Transverse colon (tissue), 4 donors: ENCODE measurements around the gene SLC43A3.

ENCODE experiments used
- CTCF ChIP-seq, 5 experiments: fragments of 200-600 bp in 3 of 5; fragments of 450-650 bp in 2 of 5; sonication (generic) in 3 of 5; IDR thresholded peaks; 1 replicate in 2 of 5; 2 replicates in 3 of 5; pipeline ENCODE4 v1.5.1; 2016 to 2017; ENCODE audit warnings: antibody characterized with exemption in 5 of 5, inconsistent platforms in 3 of 5, mild to moderate bottlenecking in 2 of 5, moderate library complexity in 1 of 5
- EP300 ChIP-seq: sonication (generic); formaldehyde crosslinking; IDR thresholded peaks from one replicate; pipeline ENCODE4 v1.6.1; 2017; ENCODE audit warnings: antibody characterized with exemption, low read depth
- POLR2A ChIP-seq: fragments of 450-650 bp; IDR thresholded peaks from one replicate; pipeline ENCODE4 v1.6.1; 2016; ENCODE audit warnings: antibody characterized with exemption, mild to moderate bottlenecking, moderate library complexity
- POLR2AphosphoS5 ChIP-seq, 3 donors: sonication (generic); formaldehyde crosslinking; IDR thresholded peaks; one replicate each; pipeline ENCODE4 v1.6.1; 2016; ENCODE audit warnings: antibody characterized with exemption in 3 of 3

GRCh38 chr11:57421805-57422204 lies 5.1 kb downstream of the SLC43A3 start:
- no peak for TF ChIP-seq CTCF (IDR thresholded peaks at IDR 0.05)
- TF ChIP-seq POLR2AphosphoS5 (IDR thresholded peaks at IDR 0.05): no peak
- TF ChIP-seq POLR2A: no peak
- no peak for TF ChIP-seq EP300
